Keratinocyte (primary cell): Measurements from ENCODE around the gene KRTAP3-3. TPM values are rescaled to one million over a fixed set of nuclear protein-coding genes. Genes with fewer than 3 reads are reported as not detected.

ENCODE experiments used
- DNase-seq: peaks from one replicate; pipeline ENCODE4 v3.0.0-alpha.2; 2011; ENCODE audit warnings: low read depth, missing footprints, low spot score
- FAIRE-seq: peaks from 2 replicates; lab custom pipeline; 2011; peaks lifted over from hg19 to GRCh38; lab: Jason Lieb, UNC
- H2AFZ ChIP-seq: 2 replicates; pipeline ENCODE4 v1.6.0; 2012; ENCODE audit warnings: low read length, control low read depth, inconsistent platforms; ENCODE audit not compliant: control insufficient read depth
- H3K27ac ChIP-seq: 2 replicates; pipeline ENCODE4 v1.5.1; 2011; ENCODE audit warnings: low read length; ENCODE audit not compliant: control insufficient read depth, insufficient read depth
- H3K27me3 ChIP-seq: 3 replicates; pipeline ENCODE4 v1.6.0; 2011; ENCODE audit warnings: low read length; ENCODE audit not compliant: control insufficient read depth, insufficient read depth; ENCODE audit errors: extremely low read depth
- H3K36me3 ChIP-seq, 2 experiments: 2 replicates in 1 of 2; 3 replicates in 1 of 2; pipeline ENCODE4 v1.5.1; 2011; ENCODE audit warnings: low read length in 2 of 2, mild to moderate bottlenecking in 1 of 2; ENCODE audit not compliant: control insufficient read depth in 2 of 2, insufficient read depth in 2 of 2; ENCODE audit errors: extremely low read depth in 1 of 2
- H3K4me1 ChIP-seq: 3 replicates; pipeline ENCODE4 v1.5.1; 2011; ENCODE audit warnings: low read length; ENCODE audit not compliant: control insufficient read depth, insufficient read depth; ENCODE audit errors: extremely low read depth
- H3K4me2 ChIP-seq: 3 replicates; pipeline ENCODE4 v1.6.0; 2011; ENCODE audit warnings: low read depth, low read length; ENCODE audit not compliant: control insufficient read depth, insufficient read depth; ENCODE audit errors: extremely low read depth
- H3K4me3 ChIP-seq, 3 experiments: fragments of 200-600 bp in 1 of 3; sonication (generic) in 1 of 3; 2 replicates in 2 of 3; 3 replicates in 1 of 3; pipeline ENCODE4 v1.5.1; 2011 to 2016; ENCODE audit warnings: low read length in 3 of 3, mild to moderate bottlenecking in 3 of 3, control low read depth in 2 of 3, inconsistent platforms in 1 of 3, low read depth in 1 of 3, mixed read lengths in 1 of 3, mixed run types in 1 of 3, moderate library complexity in 1 of 3; ENCODE audit not compliant: control insufficient read depth in 2 of 3, insufficient read depth in 2 of 3; ENCODE audit errors: extremely low read depth in 1 of 3
- H3K79me2 ChIP-seq: 2 replicates; pipeline ENCODE4 v1.6.0; 2012; ENCODE audit warnings: low read length; ENCODE audit not compliant: control insufficient read depth, insufficient read depth
- H3K9ac ChIP-seq: 3 replicates; pipeline ENCODE4 v1.6.0; 2011; ENCODE audit warnings: low read length; ENCODE audit not compliant: control insufficient read depth, insufficient read depth; ENCODE audit errors: extremely low read depth
- H3K9me1 ChIP-seq: 3 replicates; pipeline ENCODE4 v1.6.0; 2011; ENCODE audit warnings: low read length; ENCODE audit not compliant: control insufficient read depth, insufficient read depth; ENCODE audit errors: extremely low read depth
- H3K9me3 ChIP-seq: 2 replicates; pipeline ENCODE4 v1.5.1; 2012; ENCODE audit warnings: low read depth, low read length; ENCODE audit not compliant: control insufficient read depth
- H4K20me1 ChIP-seq: 3 replicates; pipeline ENCODE4 v1.6.0; 2011; ENCODE audit warnings: low read length; ENCODE audit not compliant: control insufficient read depth, insufficient read depth; ENCODE audit errors: extremely low read depth
- EZH2 ChIP-seq: IDR thresholded peaks from one replicate; pipeline ENCODE4 v1.6.1; 2012; ENCODE audit warnings: inconsistent platforms, mild to moderate bottlenecking, low read length, moderate library complexity
- dilution Hi-C: fragments of 300-500 bp; cut with MboI; formaldehyde crosslinking; loops from one replicate; pipeline ENCODE4 v1.7.0; 2020; ENCODE audit warnings: low sequenced_read_pairs; ENCODE audit not compliant: extremely low pct_ligation_motif_present
- polyA plus RNA-seq, 5 experiments: library from polyadenylated mRNA; depleted of rRNA in 3 of 5; stranded (reverse) in 3 of 5; stranded (forward) in 1 of 5; unstranded in 1 of 5; fragments of >200 nt; gene quantifications; 1 replicate in 1 of 5; 2 replicates in 3 of 5; 3 replicates in 1 of 5; pipeline versions ENCODE4 v1.2.1 to v1.2.3, GENCODE V29; 2011 to 2012; ENCODE audit warnings: missing spikeins in 2 of 5, low read depth in 1 of 5, low replicate concordance in 1 of 5
- TF ChIP-seq, protein P1 (sequence below), 3 experiments: IDR thresholded peaks in 1 of 3; conservative IDR thresholded peaks in 1 of 3; optimal IDR thresholded peaks in 1 of 3; 2 replicates in 2 of 3; 3 replicates in 1 of 3; pipeline versions ENCODE3 to v1.5.1; 2011; ENCODE audit warnings: low read length in 3 of 3, mild to moderate bottlenecking in 3 of 3, moderate library complexity in 2 of 3, control low read depth in 1 of 3, inconsistent platforms in 1 of 3; ENCODE audit not compliant: insufficient read depth in 2 of 3; ENCODE audit errors: extremely low read depth in 1 of 3

KRTAP3-3 gene
- polyA plus RNA-seq, 1 donor (not counting 4 experiments of a cell fraction or from before 2014, with no cell fraction given), result not detected

GRCh38 chr17:40960144-40960543, 33.8 kb downstream of the KRTAP3-3 start:
- no peak overlapping the region for H2AFZ ChIP-seq
- no peak overlapping the region for H3K9ac ChIP-seq
- H3K79me2 ChIP-seq, result no peaks in the 10 kb centered on the region
- no peak overlapping the region for H3K4me2 ChIP-seq
- peaks cover 38% of the 10 kb centered on the region for H3K4me1 ChIP-seq
- dilution Hi-C loops, result no loop called here
- no peaks in the 10 kb centered on the region for H3K27me3 ChIP-seq
- no peak overlapping the region for H3K27ac ChIP-seq
- FAIRE-seq, result no peak
- DNase-seq, result no peak
- H3K4me3 ChIP-seq, result no peak overlapping the region
- no peaks in the 10 kb centered on the region for H4K20me1 ChIP-seq
- no peak for TF ChIP-seq EZH2
- TF ChIP-seq, protein P1, sequence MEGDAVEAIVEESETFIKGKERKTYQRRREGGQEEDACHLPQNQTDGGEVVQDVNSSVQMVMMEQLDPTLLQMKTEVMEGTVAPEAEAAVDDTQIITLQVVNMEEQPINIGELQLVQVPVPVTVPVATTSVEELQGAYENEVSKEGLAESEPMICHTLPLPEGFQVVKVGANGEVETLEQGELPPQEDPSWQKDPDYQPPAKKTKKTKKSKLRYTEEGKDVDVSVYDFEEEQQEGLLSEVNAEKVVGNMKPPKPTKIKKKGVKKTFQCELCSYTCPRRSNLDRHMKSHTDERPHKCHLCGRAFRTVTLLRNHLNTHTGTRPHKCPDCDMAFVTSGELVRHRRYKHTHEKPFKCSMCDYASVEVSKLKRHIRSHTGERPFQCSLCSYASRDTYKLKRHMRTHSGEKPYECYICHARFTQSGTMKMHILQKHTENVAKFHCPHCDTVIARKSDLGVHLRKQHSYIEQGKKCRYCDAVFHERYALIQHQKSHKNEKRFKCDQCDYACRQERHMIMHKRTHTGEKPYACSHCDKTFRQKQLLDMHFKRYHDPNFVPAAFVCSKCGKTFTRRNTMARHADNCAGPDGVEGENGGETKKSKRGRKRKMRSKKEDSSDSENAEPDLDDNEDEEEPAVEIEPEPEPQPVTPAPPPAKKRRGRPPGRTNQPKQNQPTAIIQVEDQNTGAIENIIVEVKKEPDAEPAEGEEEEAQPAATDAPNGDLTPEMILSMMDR (optimal IDR thresholded peaks at IDR 0.05 in 1 of 3, IDR thresholded peaks at IDR 0.05 in 1 of 3, conservative IDR thresholded peaks at IDR 0.05 in 1 of 3; ENCODE audit: extremely low read depth in 1 of 3, insufficient read depth in 2 of 3, low read length in 3 of 3), result no peak
- H3K9me3 ChIP-seq, result no peaks in the 10 kb centered on the region
- H3K36me3 ChIP-seq, result no peaks in the 10 kb centered on the region
- no peaks in the 10 kb centered on the region for H3K9me1 ChIP-seq

- DNase-seq, result no peak
- TF ChIP-seq EZH2, result no peak
- TF ChIP-seq, protein P1 (optimal IDR thresholded peaks at IDR 0.05 in 1 of 3, IDR thresholded peaks at IDR 0.05 in 1 of 3, conservative IDR thresholded peaks at IDR 0.05 in 1 of 3; ENCODE audit: extremely low read depth in 1 of 3, insufficient read depth in 2 of 3, low read length in 3 of 3), result no peak
- peak overlapping the region; percentile 48 for H2AFZ ChIP-seq
- peaks cover 55% of the 10 kb centered on the region for H3K4me1 ChIP-seq
- peak overlapping the region; percentile 31 for H3K4me2 ChIP-seq
- no peaks in the 10 kb centered on the region for H4K20me1 ChIP-seq
- dilution Hi-C loops, result no loop called here
- FAIRE-seq, result peak; percentile 78
- H3K27me3 ChIP-seq, result no peaks in the 10 kb centered on the region
- no peaks in the 10 kb centered on the region for H3K9me1 ChIP-seq
- no peak overlapping the region for H3K9ac ChIP-seq
- no peaks in the 10 kb centered on the region for H3K36me3 ChIP-seq
- no peak overlapping the region for H3K4me3 ChIP-seq
- H3K79me2 ChIP-seq, result no peaks in the 10 kb centered on the region
- peak overlapping the region; percentile 80 for H3K27ac ChIP-seq
- no peaks in the 10 kb centered on the region for H3K9me3 ChIP-seq
Measured at GRCh38 chr17:40958086-40958953, 35.6 kb downstream of the KRTAP3-3 start.
